ENCODE results near the gene F5. TPM values are rescaled to one million over a fixed set of nuclear protein-coding genes. Genes with fewer than 3 reads are reported as not detected.

F5 gene
- total and polyA plus RNA-seq, 4 donors: 1.5 to 8.4 (median 4.4) TPM

DNA sequence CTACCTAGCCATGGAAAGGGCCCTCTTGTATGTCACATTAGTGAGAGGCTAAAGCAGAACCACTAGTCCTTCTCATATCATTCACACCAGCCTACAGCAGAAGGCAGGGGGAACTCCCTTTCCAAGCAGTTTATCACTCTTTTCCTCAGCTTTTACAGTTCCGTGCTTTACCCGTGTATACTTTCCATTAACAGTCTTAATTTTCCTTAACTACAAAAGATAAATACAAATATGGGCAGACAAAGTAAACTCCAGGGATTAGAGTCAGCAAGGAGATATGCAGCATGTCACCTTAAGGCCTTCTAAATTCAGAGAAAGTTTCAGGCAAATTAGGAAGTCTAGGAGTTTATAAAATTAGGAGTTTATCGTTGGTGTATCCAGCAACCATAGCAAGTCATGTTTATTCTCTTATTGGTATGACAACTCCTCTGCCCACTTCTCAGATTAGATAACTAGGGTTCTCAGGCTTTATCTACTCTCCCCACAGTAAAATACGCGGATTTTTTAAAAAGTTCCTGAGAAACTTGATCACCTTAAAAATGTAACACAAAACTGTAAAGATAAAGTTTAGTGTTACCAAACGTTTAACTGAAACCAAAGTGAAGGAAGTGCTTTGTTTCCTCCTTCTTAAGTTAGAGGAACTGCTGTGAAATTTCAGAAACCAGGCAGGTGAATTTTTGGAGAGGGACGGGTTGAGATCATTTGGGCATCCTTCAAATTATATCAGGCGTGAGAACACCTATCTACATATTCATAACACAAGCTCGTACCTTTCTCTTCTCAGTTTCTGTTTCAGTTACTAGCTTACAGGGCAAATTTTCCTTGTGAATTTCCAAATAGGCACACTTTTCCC is 57.8 kb downstream of the F5 start:
- Histone ChIP-seq H3K4me1 (ENCODE audit: control insufficient read depth, insufficient read depth, low read length) (no peaks in the 10 kb centered on the region), H3K27me3 (ENCODE audit: control insufficient read depth, insufficient read depth, low read length) (no peaks in the 10 kb centered on the region), H3K9me3 (ENCODE audit: control insufficient read depth, insufficient read depth, low read length) (no peaks in the 10 kb centered on the region), H3K36me3 (ENCODE audit: control insufficient read depth, insufficient read depth, low read length) (no peaks in the 10 kb centered on the region), H3K4me3 (ENCODE audit: low read depth, low read length) (no peak overlapping the region), H3K27ac (ENCODE audit: low read depth, low read length) (no peak overlapping the region)
- 92% methylated on average over 4 of the region's 9 CpGs for WGBS (ENCODE audit: insufficient coverage)
- DNase-seq (ENCODE audit: low read depth in 4 of 6, low spot score in 6 of 6): no peak

DNA sequence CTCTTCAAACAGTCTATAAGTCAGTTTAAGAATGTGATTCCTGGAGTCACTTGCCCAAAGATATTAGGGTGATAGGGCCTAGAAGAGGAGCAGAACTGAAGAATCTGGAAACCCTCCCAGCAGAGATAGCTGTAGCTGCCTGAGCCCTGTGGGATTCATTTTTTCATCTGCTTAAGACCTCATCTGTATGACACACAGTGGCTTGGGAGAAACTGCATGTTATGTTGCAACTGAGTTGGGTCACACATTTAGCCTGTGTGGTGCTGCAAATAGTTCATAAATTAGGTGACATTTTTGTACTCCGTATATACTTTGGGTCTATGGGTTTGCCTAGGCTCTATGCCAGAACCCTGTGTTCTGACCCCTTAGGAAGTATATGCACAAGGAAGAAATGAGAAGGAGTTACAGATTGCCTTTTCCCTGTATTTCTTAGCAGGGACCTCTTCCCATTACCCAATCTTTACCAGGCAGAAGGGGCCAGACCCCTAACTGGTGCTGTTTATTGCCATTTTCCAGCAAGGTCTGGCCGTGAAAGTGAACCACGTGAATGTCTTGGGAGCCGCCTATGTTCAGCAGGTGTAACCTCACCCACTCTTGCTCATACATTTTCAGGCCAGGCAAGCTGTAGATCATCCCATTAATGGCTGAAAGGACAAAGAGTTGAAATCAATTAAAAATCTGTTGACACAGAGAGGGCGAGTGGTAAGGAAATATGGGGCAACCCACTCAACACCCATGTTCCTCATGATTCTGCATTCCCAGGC is 58.6 kb downstream of the F5 start:
- Histone ChIP-seq H3K27me3 (ENCODE audit: control insufficient read depth, insufficient read depth, low read length) (no peaks in the 10 kb centered on the region), H3K9me3 (ENCODE audit: control insufficient read depth, insufficient read depth, low read length) (no peaks in the 10 kb centered on the region), H3K27ac (ENCODE audit: low read depth, low read length) (no peak overlapping the region), H3K4me1 (ENCODE audit: control insufficient read depth, insufficient read depth, low read length) (no peaks in the 10 kb centered on the region), H3K4me3 (ENCODE audit: low read depth, low read length) (no peak overlapping the region), H3K36me3 (ENCODE audit: control insufficient read depth, insufficient read depth, low read length) (no peaks in the 10 kb centered on the region)
- DNase-seq (ENCODE audit: low read depth in 4 of 6, low spot score in 6 of 6): no peak
- 93% methylated on average over 4 of the region's 5 CpGs for whole genome bisulfite sequencing (ENCODE audit: insufficient coverage)

DNA sequence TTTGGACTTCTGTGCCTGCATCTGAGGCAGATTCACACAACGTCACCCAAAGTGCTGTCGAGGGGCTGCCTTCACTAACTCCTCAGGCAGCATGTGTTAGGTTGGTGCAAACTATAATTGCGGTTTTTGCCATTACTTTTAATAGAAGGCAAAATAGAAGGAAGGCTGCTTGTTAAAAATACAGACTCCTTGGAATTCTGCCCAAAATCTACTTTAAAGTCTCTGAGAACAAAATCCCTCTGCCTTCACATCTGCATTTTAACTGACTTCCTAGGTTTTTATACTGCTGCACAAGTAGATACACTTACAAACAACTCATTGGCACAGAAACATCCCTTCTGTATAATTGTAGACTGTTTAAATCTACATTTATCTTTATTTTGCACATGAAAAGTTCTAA is 59.3 kb downstream of the F5 start:
- no CpG with 5 or more reads among the region's 3 CpGs for WGBS (ENCODE audit: insufficient coverage)
- no peaks in the 10 kb centered on the region for H3K36me3 ChIP-seq (ENCODE audit: control insufficient read depth, insufficient read depth, low read length)
- H3K4me3 ChIP-seq (ENCODE audit: low read depth, low read length): no peak overlapping the region
- DNase-seq (ENCODE audit: low read depth in 4 of 6, low spot score in 6 of 6): peak in 1 of 6 donors; percentile 10
- no peak overlapping the region for H3K27ac ChIP-seq (ENCODE audit: low read depth, low read length)
- H3K4me1 ChIP-seq (ENCODE audit: control insufficient read depth, insufficient read depth, low read length): no peaks in the 10 kb centered on the region
- H3K9me3 ChIP-seq (ENCODE audit: control insufficient read depth, insufficient read depth, low read length): no peaks in the 10 kb centered on the region
- no peaks in the 10 kb centered on the region for H3K27me3 ChIP-seq (ENCODE audit: control insufficient read depth, insufficient read depth, low read length)

DNA sequence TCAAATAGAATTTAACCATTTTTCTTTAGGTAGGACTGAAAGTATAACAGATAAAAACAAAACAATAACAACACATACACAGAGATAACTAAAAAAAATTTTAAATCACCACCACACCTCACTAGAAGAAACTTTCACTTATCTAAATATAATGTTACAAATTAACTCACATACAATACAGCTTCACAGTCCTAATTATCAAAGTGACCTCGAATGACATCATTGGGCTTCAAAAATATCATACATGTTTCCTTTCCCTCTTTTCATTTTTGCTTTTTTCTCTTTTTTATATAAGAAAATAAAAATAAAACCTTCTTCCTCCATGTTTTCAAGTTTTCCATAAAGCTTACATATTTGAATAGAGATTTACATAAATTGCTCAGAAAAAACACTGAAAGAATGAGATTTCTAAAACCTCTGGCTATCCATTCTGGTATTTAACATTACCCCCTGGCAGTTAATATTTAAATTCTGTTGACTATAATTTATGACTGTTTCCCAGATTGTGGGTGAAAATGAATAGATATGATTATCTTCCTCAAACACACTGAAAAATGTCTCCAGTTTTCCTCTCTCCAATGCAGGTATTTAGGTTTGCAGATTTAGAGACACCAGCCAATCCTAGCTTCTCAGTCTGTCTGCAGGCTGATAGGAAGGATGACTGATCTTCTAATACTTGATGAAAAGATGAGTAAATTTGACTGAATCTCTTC is 60.0 kb downstream of the F5 start:
- Histone ChIP-seq H3K4me1 (ENCODE audit: control insufficient read depth, insufficient read depth, low read length) (no peaks in the 10 kb centered on the region), H3K36me3 (ENCODE audit: control insufficient read depth, insufficient read depth, low read length) (no peaks in the 10 kb centered on the region)
- WGBS (ENCODE audit: insufficient coverage): no CpG with 5 or more reads among the region's 1 CpG

DNA sequence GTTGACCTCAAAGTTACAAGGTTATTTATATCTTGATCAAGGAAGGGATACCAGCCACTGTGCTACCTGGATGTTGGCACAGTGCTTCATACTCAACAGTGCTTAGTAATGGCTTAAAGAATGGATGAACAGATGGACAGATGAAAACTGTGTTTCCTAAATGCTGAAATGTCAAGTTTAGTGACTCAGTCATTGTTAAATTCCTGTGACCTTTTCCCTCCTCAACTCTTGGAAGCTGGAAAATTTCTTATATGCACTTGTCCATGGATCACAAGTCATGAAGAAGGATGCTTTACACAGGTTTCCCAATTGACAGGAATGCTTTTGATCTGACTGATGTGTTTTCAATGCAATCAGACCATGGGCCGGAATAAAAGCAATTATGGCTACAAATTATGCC is 60.9 kb downstream of the F5 start:
- DNase-seq (ENCODE audit: low read depth in 4 of 6, low spot score in 6 of 6): no peak
- Histone ChIP-seq H3K4me1 (ENCODE audit: control insufficient read depth, insufficient read depth, low read length) (no peaks in the 10 kb centered on the region), H3K36me3 (ENCODE audit: control insufficient read depth, insufficient read depth, low read length) (no peaks in the 10 kb centered on the region), H3K27me3 (ENCODE audit: control insufficient read depth, insufficient read depth, low read length) (no peaks in the 10 kb centered on the region), H3K4me3 (ENCODE audit: low read depth, low read length) (no peak overlapping the region), H3K9me3 (ENCODE audit: control insufficient read depth, insufficient read depth, low read length) (no peaks in the 10 kb centered on the region), H3K27ac (ENCODE audit: low read depth, low read length) (no peak overlapping the region)
- no CpG with 5 or more reads among the region's 1 CpG for WGBS (ENCODE audit: insufficient coverage)

More for the DNA sequence above, 60.0 kb downstream of the F5 start:
- Histone ChIP-seq H3K9me3 (ENCODE audit: control insufficient read depth, insufficient read depth, low read length) (no peaks in the 10 kb centered on the region), H3K4me3 (ENCODE audit: low read depth, low read length) (no peak overlapping the region), H3K27me3 (ENCODE audit: control insufficient read depth, insufficient read depth, low read length) (no peaks in the 10 kb centered on the region), H3K27ac (ENCODE audit: low read depth, low read length) (no peak overlapping the region)
- DNase-seq (ENCODE audit: low read depth in 4 of 6, low spot score in 6 of 6): no peak

DNA sequence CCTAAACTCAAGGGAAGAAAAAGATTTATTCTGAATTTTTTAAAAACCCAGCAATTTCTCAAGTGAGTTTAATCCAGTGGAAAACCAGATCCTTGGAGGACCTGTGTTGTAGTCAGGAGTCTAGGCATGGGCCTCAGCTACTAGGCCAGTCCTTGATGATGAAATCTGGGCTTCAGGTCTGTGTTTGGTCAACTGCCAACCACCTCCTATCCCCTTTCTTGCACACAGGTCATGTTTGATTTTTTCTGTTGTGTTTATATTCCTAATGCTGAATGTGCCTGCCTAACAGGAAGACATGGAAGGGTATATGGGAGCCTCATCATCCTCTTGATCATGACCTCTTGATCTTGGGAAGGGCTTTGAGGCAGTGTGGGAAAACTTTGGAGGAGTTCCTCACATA is 62.4 kb downstream of the F5 start:
- Histone ChIP-seq H3K27me3 (ENCODE audit: control insufficient read depth, insufficient read depth, low read length) (no peaks in the 10 kb centered on the region), H3K9me3 (ENCODE audit: control insufficient read depth, insufficient read depth, low read length) (no peaks in the 10 kb centered on the region), H3K36me3 (ENCODE audit: control insufficient read depth, insufficient read depth, low read length) (no peaks in the 10 kb centered on the region), H3K4me1 (ENCODE audit: control insufficient read depth, insufficient read depth, low read length) (no peaks in the 10 kb centered on the region), H3K27ac (ENCODE audit: low read depth, low read length) (no peak overlapping the region), H3K4me3 (ENCODE audit: low read depth, low read length) (no peak overlapping the region)
- DNase-seq (ENCODE audit: low read depth in 4 of 6, low spot score in 6 of 6): no peak

DNA sequence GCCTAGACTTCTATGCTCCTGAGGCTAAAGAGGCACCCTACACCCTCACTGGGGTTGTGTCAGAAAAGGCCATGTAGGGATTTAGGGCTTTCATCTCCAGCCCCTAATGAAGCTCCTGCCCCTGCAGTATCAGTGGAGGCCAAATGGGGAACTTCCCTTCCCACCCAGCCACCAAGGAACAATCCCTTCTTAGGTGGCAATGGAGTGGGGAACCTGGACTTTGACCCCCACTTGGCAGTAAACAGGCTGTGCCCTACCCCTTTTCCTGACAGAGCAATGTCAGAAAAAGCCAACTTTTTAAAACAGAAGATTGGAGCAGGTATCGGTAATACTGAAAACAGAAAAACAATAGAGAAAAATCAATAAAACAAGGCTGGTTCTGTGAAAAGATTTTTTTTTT is 65.1 kb downstream of the F5 start:
- Histone ChIP-seq H3K27ac (ENCODE audit: low read depth, low read length) (no peak overlapping the region), H3K27me3 (ENCODE audit: control insufficient read depth, insufficient read depth, low read length) (no peaks in the 10 kb centered on the region), H3K4me3 (ENCODE audit: low read depth, low read length) (no peak overlapping the region), H3K9me3 (ENCODE audit: control insufficient read depth, insufficient read depth, low read length) (no peaks in the 10 kb centered on the region), H3K36me3 (ENCODE audit: control insufficient read depth, insufficient read depth, low read length) (no peaks in the 10 kb centered on the region), H3K4me1 (ENCODE audit: control insufficient read depth, insufficient read depth, low read length) (no peaks in the 10 kb centered on the region)
- no peak for DNase-seq (ENCODE audit: low read depth in 4 of 6, low spot score in 6 of 6)
- no CpG with 5 or more reads among the region's 1 CpG for WGBS (ENCODE audit: insufficient coverage)

DNA sequence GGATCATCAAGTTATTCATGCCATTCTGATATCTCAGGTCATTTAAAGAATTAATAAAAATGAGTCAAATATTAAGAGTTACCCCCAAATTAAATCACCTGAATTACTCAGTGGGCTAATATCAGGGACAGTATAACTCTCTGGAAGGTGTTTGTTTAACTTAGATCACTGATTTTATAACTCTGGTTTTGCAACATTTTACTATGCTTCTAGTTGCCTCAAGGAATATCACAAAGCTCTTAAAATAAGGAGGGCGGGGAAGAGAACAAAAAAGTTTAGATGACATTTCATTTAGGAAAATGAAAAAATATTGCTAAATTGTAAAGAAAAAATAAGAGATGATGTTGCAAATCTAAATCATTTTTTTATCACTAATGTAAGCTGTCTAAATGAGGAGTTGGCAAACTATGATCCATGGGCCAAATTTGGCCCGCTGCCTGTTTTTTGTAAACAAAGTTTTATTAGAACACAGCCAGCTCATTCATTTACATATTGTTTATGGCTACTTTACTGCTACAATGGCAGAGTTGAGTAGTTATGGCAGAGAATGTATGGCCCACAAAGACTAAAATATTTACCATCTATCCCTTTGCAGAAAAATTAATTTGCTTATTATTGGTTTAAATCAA is 68.6 kb downstream of the F5 start:
- no peaks in the 10 kb centered on the region for H3K4me1 ChIP-seq (ENCODE audit: control insufficient read depth, insufficient read depth, low read length)
- no peaks in the 10 kb centered on the region for H3K9me3 ChIP-seq (ENCODE audit: control insufficient read depth, insufficient read depth, low read length)
- H3K4me3 ChIP-seq (ENCODE audit: low read depth, low read length): no peak overlapping the region
- WGBS (ENCODE audit: insufficient coverage): no CpG with 5 or more reads among the region's 2 CpGs
- DNase-seq (ENCODE audit: low read depth in 4 of 6, low spot score in 6 of 6): no peak
- no peak overlapping the region for H3K27ac ChIP-seq (ENCODE audit: low read depth, low read length)
- no peaks in the 10 kb centered on the region for H3K27me3 ChIP-seq (ENCODE audit: control insufficient read depth, insufficient read depth, low read length)
- no peaks in the 10 kb centered on the region for H3K36me3 ChIP-seq (ENCODE audit: control insufficient read depth, insufficient read depth, low read length)

DNA sequence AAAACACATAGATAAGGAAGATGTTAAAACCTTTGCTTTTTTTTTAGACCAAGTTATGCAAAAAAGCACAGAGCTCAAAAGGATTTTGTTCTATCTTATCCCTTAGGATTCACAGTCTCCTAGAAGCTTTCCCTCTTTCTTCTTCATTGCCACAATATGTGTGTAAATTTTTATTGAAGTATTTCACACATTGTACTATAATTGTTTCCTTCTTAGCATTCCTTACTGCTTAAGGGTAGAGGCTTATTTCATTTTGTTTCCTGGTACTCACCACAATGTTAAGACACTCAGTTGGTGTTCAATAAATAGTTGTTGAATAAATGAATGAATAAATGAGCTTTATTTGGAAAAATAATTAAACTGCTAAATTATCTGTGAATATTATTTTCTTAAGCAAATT is 70.6 kb downstream of the F5 start:
- no peak for DNase-seq (ENCODE audit: low read depth in 4 of 6, low spot score in 6 of 6)
- Histone ChIP-seq H3K4me3 (ENCODE audit: low read depth, low read length) (no peak overlapping the region), H3K36me3 (ENCODE audit: control insufficient read depth, insufficient read depth, low read length) (no peaks in the 10 kb centered on the region), H3K27me3 (ENCODE audit: control insufficient read depth, insufficient read depth, low read length) (no peaks in the 10 kb centered on the region), H3K27ac (ENCODE audit: low read depth, low read length) (no peak overlapping the region), H3K4me1 (ENCODE audit: control insufficient read depth, insufficient read depth, low read length) (no peaks in the 10 kb centered on the region), H3K9me3 (ENCODE audit: control insufficient read depth, insufficient read depth, low read length) (no peaks in the 10 kb centered on the region)
